Effector CD4-positive, alpha-beta T cell (primary cell): ENCODE results near the gene ARHGAP9.
A peak's percentile ranks its signal among the peaks of the same experiment; 100 is the strongest.
"Not testable (repeated sequence)": the region's sequence is repeated elsewhere in the genome, so short reads cannot be mapped to it uniquely, and the experiment has no call there.

Source experiments
- DNase-seq: peaks from one replicate; pipeline ENCODE4 v3.0.0-alpha.2; 2020

ARHGAP9 gene

GRCh38 chr12:57433370-57433769 lies 46.3 kb downstream of the ARHGAP9 start:
- DNase-seq: no peak

DNA sequence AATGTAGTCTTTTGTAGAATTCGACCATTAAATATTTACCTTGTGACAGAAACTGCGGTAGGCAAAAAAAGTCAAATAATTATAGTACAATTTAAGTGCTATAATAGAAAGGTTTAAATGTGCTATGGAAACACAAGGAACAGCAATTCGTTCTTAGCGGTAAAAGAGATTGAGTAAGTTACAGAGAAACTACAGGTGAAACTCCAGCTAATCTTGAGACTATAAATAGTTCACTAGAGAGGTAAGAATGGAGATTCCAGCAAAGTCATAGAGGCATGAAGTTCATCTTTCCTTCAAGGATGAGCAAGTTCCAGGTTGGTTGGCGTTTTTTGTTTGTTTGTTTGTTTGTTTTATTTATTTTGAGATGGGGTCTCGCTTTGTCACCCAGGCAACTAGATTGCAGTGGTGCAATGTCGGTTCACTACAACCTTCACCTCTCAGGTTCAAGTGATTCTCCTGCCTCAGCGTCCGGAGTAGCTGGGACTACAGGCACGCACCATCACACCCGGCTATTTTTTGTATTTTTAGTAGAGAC lies 47.9 kb downstream of the ARHGAP9 start:
- no peak for DNase-seq

- peak; percentile 91 for DNase-seq
These were observed 48.6 kb downstream of the ARHGAP9 start, which contains the start of gene R3HDM2 for GRCh38 chr12:57430931-57431566. R3HDM2 (minus strand) TSS chr12:57431043; CDS start chr12:57310428, 120,615 bp downstream.

DNA sequence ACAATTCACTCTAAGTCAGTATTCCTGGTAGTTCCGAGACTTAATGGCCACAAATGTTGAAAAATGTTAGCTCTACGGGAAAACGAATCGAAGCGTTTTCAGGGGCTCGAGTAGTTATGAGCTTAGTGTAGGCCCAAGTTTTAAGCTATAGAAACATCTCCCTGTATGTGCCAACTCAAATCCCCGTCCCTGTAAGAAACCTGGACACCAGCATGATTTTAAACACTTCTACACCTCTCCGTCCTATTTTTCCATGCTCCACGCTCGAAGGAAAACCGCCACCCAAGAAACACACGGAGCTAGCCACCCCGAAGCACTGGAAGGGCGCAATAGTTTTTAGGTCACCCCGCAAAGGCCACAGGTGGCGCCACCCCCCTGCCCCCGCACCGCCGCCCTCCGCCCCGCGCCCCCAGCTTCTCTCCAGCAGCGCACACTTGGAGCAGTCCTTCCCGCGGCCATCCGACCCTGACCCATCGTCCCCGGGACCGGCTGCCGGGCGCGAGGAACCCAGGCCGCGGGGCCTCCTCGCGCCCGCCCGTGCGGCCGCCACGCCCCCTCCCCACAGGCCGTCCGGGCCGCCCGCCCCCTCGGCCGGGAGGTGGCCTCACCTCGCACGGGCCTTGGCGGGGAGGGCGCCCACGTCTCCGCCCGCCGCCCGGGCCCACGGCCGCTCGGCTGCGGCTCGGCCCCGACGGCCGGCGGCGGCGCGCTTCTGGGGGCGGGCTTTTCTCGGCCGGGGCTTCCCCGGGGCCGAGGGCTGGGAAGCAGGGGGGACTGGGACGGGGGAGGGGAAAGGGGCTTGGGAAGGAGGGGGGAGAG lies 49.3 kb downstream of the ARHGAP9 start:
- DNase-seq: no peak

GRCh38 chr12:57429473-57430111 lies 50.1 kb downstream of the ARHGAP9 start:
- DNase-seq: no peak

- no peak for DNase-seq
These were observed 50.7 kb downstream of the ARHGAP9 start for GRCh38 chr12:57428965-57429364.

DNA sequence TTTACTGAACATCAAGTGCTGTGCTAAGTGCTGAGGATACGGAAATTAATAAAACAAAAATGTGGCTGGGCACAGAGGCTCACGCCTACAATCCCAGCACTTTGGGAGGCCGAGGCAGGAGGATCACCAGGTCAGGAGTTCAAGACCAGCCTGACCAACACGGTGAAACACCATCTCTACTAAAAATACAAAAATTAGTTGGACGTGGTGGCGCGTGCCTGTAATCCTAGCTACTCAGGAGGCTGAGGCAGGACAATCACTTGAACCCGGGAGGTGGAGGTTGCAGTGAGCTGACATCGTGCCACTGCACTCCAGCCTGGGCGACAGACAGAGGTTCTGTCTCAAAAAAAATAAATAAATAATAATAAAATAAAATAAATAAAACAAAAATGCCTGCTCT lies 52.7 kb downstream of the ARHGAP9 start:
- not testable (repeated sequence) for DNase-seq
